Measurements from ENCODE around the gene DUSP2.

The DUSP2 gene

GRCh38 chr2:96145036-96145847 lies at the start of gene DUSP2:
DUSP2 (minus strand) TSS chr2:96145440; CDS start chr2:96145354, 86 bp downstream.
- Histone ChIP-seq H3K36me3 (ENCODE audit: control insufficient read depth, low read depth, low read length) (no peaks in the 10 kb centered on the region), H3K4me3 (ENCODE audit: low read length) (peak within 1 kb of the TSS; percentile 60), H3K9ac (ENCODE audit: low read length) (no peak within 1 kb of the TSS), H3K4me1 (ENCODE audit: control insufficient read depth, low read depth, low read length) (peaks cover 16% of the 10 kb centered on the region), H3K27me3 (ENCODE audit: control insufficient read depth, insufficient read depth, low read length) (peaks cover 29% of the 10 kb centered on the region), H3K27ac (ENCODE audit: low read length) (no peak within 1 kb of the TSS), H3K9me3 (ENCODE audit: control insufficient read depth, low read depth, low read length) (no peaks in the 10 kb centered on the region)

- H3K9me3 ChIP-seq (ENCODE audit: control insufficient read depth, low read depth, low read length): no peaks in the 10 kb centered on the region
- H3K27ac ChIP-seq (ENCODE audit: low read length): no peak overlapping the region
- H3K4me3 ChIP-seq (ENCODE audit: low read length): no peak overlapping the region
- no peaks in the 10 kb centered on the region for H3K4me1 ChIP-seq (ENCODE audit: control insufficient read depth, low read depth, low read length)
- no peaks in the 10 kb centered on the region for H3K27me3 ChIP-seq (ENCODE audit: control insufficient read depth, insufficient read depth, low read length)
- peaks cover 66% of the 10 kb centered on the region for H3K36me3 ChIP-seq (ENCODE audit: control insufficient read depth, low read depth, low read length)
- no peak overlapping the region for H3K9ac ChIP-seq (ENCODE audit: low read length)
Observed at GRCh38 chr2:96191937-96192670, 46.9 kb upstream of the DUSP2 start.

- H3K4me1 ChIP-seq (ENCODE audit: control insufficient read depth, low read depth, low read length): no peaks in the 10 kb centered on the region
- H3K36me3 ChIP-seq (ENCODE audit: control insufficient read depth, low read depth, low read length): peaks cover 74% of the 10 kb centered on the region
Observed at GRCh38 chr2:96188821-96189526, 43.7 kb upstream of the DUSP2 start.

GRCh38 chr2:96186562-96186961 lies 41.3 kb upstream of the DUSP2 start:
- no peaks in the 10 kb centered on the region for H3K4me1 ChIP-seq (ENCODE audit: control insufficient read depth, low read depth, low read length)
- H3K9ac ChIP-seq (ENCODE audit: low read length): no peak overlapping the region
- peaks cover 50% of the 10 kb centered on the region for H3K36me3 ChIP-seq (ENCODE audit: control insufficient read depth, low read depth, low read length)
- no peaks in the 10 kb centered on the region for H3K27me3 ChIP-seq (ENCODE audit: control insufficient read depth, insufficient read depth, low read length)
- H3K9me3 ChIP-seq (ENCODE audit: control insufficient read depth, low read depth, low read length): no peaks in the 10 kb centered on the region
- H3K4me3 ChIP-seq (ENCODE audit: low read length): no peak overlapping the region
- no peak overlapping the region for H3K27ac ChIP-seq (ENCODE audit: low read length)

More at GRCh38 chr2:96188821-96189526, 43.7 kb upstream of the DUSP2 start:
- Histone ChIP-seq H3K9me3 (ENCODE audit: control insufficient read depth, low read depth, low read length) (no peaks in the 10 kb centered on the region), H3K27me3 (ENCODE audit: control insufficient read depth, insufficient read depth, low read length) (no peaks in the 10 kb centered on the region), H3K4me3 (ENCODE audit: low read length) (no peak overlapping the region), H3K9ac (ENCODE audit: low read length) (no peak overlapping the region), H3K27ac (ENCODE audit: low read length) (no peak overlapping the region)

- Histone ChIP-seq H3K27me3 (ENCODE audit: control insufficient read depth, insufficient read depth, low read length) (no peaks in the 10 kb centered on the region), H3K4me3 (ENCODE audit: low read length) (no peak overlapping the region), H3K9ac (ENCODE audit: low read length) (no peak overlapping the region), H3K9me3 (ENCODE audit: control insufficient read depth, low read depth, low read length) (no peaks in the 10 kb centered on the region), H3K36me3 (ENCODE audit: control insufficient read depth, low read depth, low read length) (peaks cover 40% of the 10 kb centered on the region), H3K27ac (ENCODE audit: low read length) (no peak overlapping the region), H3K4me1 (ENCODE audit: control insufficient read depth, low read depth, low read length) (no peaks in the 10 kb centered on the region)
Observed at GRCh38 chr2:96185516-96185915, 40.3 kb upstream of the DUSP2 start.

GRCh38 chr2:96184989-96185388 lies 39.7 kb upstream of the DUSP2 start:
- Histone ChIP-seq H3K36me3 (ENCODE audit: control insufficient read depth, low read depth, low read length) (peaks cover 35% of the 10 kb centered on the region), H3K27me3 (ENCODE audit: control insufficient read depth, insufficient read depth, low read length) (no peaks in the 10 kb centered on the region), H3K27ac (ENCODE audit: low read length) (no peak overlapping the region), H3K9ac (ENCODE audit: low read length) (no peak overlapping the region), H3K4me1 (ENCODE audit: control insufficient read depth, low read depth, low read length) (no peaks in the 10 kb centered on the region), H3K9me3 (ENCODE audit: control insufficient read depth, low read depth, low read length) (no peaks in the 10 kb centered on the region), H3K4me3 (ENCODE audit: low read length) (no peak overlapping the region)

GRCh38 chr2:96184188-96184587 lies 38.9 kb upstream of the DUSP2 start:
- no peak overlapping the region for H3K27ac ChIP-seq (ENCODE audit: low read length)
- H3K9me3 ChIP-seq (ENCODE audit: control insufficient read depth, low read depth, low read length): no peaks in the 10 kb centered on the region
- no peaks in the 10 kb centered on the region for H3K27me3 ChIP-seq (ENCODE audit: control insufficient read depth, insufficient read depth, low read length)
- no peak overlapping the region for H3K4me3 ChIP-seq (ENCODE audit: low read length)
- H3K9ac ChIP-seq (ENCODE audit: low read length): no peak overlapping the region
- no peaks in the 10 kb centered on the region for H3K4me1 ChIP-seq (ENCODE audit: control insufficient read depth, low read depth, low read length)
- peaks cover 31% of the 10 kb centered on the region for H3K36me3 ChIP-seq (ENCODE audit: control insufficient read depth, low read depth, low read length)

GRCh38 chr2:96181529-96181928 lies 36.3 kb upstream of the DUSP2 start:
- no peaks in the 10 kb centered on the region for H3K4me1 ChIP-seq (ENCODE audit: control insufficient read depth, low read depth, low read length)
- no peak overlapping the region for H3K9ac ChIP-seq (ENCODE audit: low read length)
- no peaks in the 10 kb centered on the region for H3K9me3 ChIP-seq (ENCODE audit: control insufficient read depth, low read depth, low read length)
- H3K27me3 ChIP-seq (ENCODE audit: control insufficient read depth, insufficient read depth, low read length): no peaks in the 10 kb centered on the region
- no peak overlapping the region for H3K4me3 ChIP-seq (ENCODE audit: low read length)
- H3K27ac ChIP-seq (ENCODE audit: low read length): no peak overlapping the region
- peaks cover 18% of the 10 kb centered on the region for H3K36me3 ChIP-seq (ENCODE audit: control insufficient read depth, low read depth, low read length)

GRCh38 chr2:96180521-96180920 lies 35.3 kb upstream of the DUSP2 start:
- H3K9me3 ChIP-seq (ENCODE audit: control insufficient read depth, low read depth, low read length): no peaks in the 10 kb centered on the region
- no peak overlapping the region for H3K4me3 ChIP-seq (ENCODE audit: low read length)
- H3K36me3 ChIP-seq (ENCODE audit: control insufficient read depth, low read depth, low read length): peaks cover 8% of the 10 kb centered on the region
- H3K27ac ChIP-seq (ENCODE audit: low read length): no peak overlapping the region
- H3K9ac ChIP-seq (ENCODE audit: low read length): no peak overlapping the region
- H3K27me3 ChIP-seq (ENCODE audit: control insufficient read depth, insufficient read depth, low read length): no peaks in the 10 kb centered on the region
- H3K4me1 ChIP-seq (ENCODE audit: control insufficient read depth, low read depth, low read length): no peaks in the 10 kb centered on the region

- no peaks in the 10 kb centered on the region for H3K4me1 ChIP-seq (ENCODE audit: control insufficient read depth, low read depth, low read length)
- no peak overlapping the region for H3K9ac ChIP-seq (ENCODE audit: low read length)
- H3K27me3 ChIP-seq (ENCODE audit: control insufficient read depth, insufficient read depth, low read length): no peaks in the 10 kb centered on the region
- H3K27ac ChIP-seq (ENCODE audit: low read length): no peak overlapping the region
- H3K9me3 ChIP-seq (ENCODE audit: control insufficient read depth, low read depth, low read length): no peaks in the 10 kb centered on the region
- H3K36me3 ChIP-seq (ENCODE audit: control insufficient read depth, low read depth, low read length): peaks cover 3% of the 10 kb centered on the region
- no peak overlapping the region for H3K4me3 ChIP-seq (ENCODE audit: low read length)
Observed at GRCh38 chr2:96180002-96180401, 34.8 kb upstream of the DUSP2 start.

- Histone ChIP-seq H3K9me3 (ENCODE audit: control insufficient read depth, low read depth, low read length) (no peaks in the 10 kb centered on the region), H3K9ac (ENCODE audit: low read length) (no peak overlapping the region), H3K4me3 (ENCODE audit: low read length) (no peak overlapping the region), H3K27me3 (ENCODE audit: control insufficient read depth, insufficient read depth, low read length) (no peaks in the 10 kb centered on the region), H3K36me3 (ENCODE audit: control insufficient read depth, low read depth, low read length) (no peaks in the 10 kb centered on the region), H3K4me1 (ENCODE audit: control insufficient read depth, low read depth, low read length) (no peaks in the 10 kb centered on the region), H3K27ac (ENCODE audit: low read length) (no peak overlapping the region)
Observed at GRCh38 chr2:96176661-96177060, 31.4 kb upstream of the DUSP2 start.
